Neural cell (in vitro differentiated cells): ENCODE data around the gene MRPS18A. TPM values are rescaled to one million over a fixed set of nuclear protein-coding genes. Genes with fewer than 3 reads are reported as not detected.

Experiments
- H2AFZ ChIP-seq: fragments of 200-600, 300-800 bp; sonication (generic), shearing (Covaris generic); 2 replicates; pipeline ENCODE4 v1.6.0; 2014; ENCODE audit warnings: low read depth, mild to moderate bottlenecking, antibody characterized with exemption, low read length, moderate library complexity
- H3F3A ChIP-seq: fragments of 200-600 bp; shearing (Covaris generic); 2 replicates; pipeline ENCODE4 v1.6.1; 2016; ENCODE audit warnings: mild to moderate bottlenecking, moderate library complexity, mixed read lengths, antibody characterized with exemption, low read length; ENCODE audit not compliant: insufficient read depth, poor library complexity, severe bottlenecking
- H3K27ac ChIP-seq: fragments of 200-600, 300-800 bp; sonication (generic), shearing (Covaris generic); 2 replicates; pipeline ENCODE4 v1.5.1; 2014; ENCODE audit warnings: mild to moderate bottlenecking, low read length, moderate library complexity
- H3K27me3 ChIP-seq: fragments of 300-800, 200-600 bp; sonication (generic), shearing (Covaris generic); 2 replicates; pipeline ENCODE4 v1.6.0; 2014; ENCODE audit warnings: mild to moderate bottlenecking, low read depth, low read length, moderate library complexity; ENCODE audit not compliant: insufficient read depth
- H3K36me3 ChIP-seq: fragments of 300-800, 200-600 bp; sonication (generic), shearing (Covaris generic); 2 replicates; pipeline ENCODE4 v1.5.1; 2014; ENCODE audit warnings: mild to moderate bottlenecking, antibody characterized with exemption, low read length, moderate library complexity; ENCODE audit not compliant: insufficient read depth
- H3K4me2 ChIP-seq: fragments of 300-800, 200-600 bp; sonication (generic), shearing (Covaris generic); 2 replicates; pipeline ENCODE4 v1.6.0; 2014; ENCODE audit warnings: mild to moderate bottlenecking, low read length
- H3K4me3 ChIP-seq: fragments of 300-800, 200-600 bp; sonication (generic), shearing (Covaris generic); 2 replicates; pipeline ENCODE4 v1.5.1; 2014; ENCODE audit warnings: mild to moderate bottlenecking, low read length, moderate library complexity
- H3K79me2 ChIP-seq: fragments of 200-600 bp; shearing (Covaris generic); replicated peaks from 2 replicates; pipeline ENCODE4 v1.6.0; 2014; ENCODE audit warnings: mild to moderate bottlenecking, low read length, moderate library complexity; ENCODE audit not compliant: insufficient read depth
- H3K9ac ChIP-seq: fragments of 300-800, 200-600 bp; sonication (generic), shearing (Covaris generic); 2 replicates; pipeline ENCODE4 v1.6.1; 2016; ENCODE audit warnings: mild to moderate bottlenecking, low read length, mixed read lengths
- H3K9me2 ChIP-seq: fragments of 200-600 bp; shearing (Covaris generic); 2 replicates; pipeline ENCODE4 v1.6.1; 2016; ENCODE audit warnings: mild to moderate bottlenecking, low read length, mixed read lengths; ENCODE audit not compliant: insufficient read depth
- H3K9me3 ChIP-seq: fragments of 200-600, 300-800 bp; sonication (generic), shearing (Covaris generic); 2 replicates; pipeline ENCODE4 v1.6.1; 2016; ENCODE audit warnings: mild to moderate bottlenecking, mixed run types, low read length, moderate library complexity, mixed read lengths
- H4K20me1 ChIP-seq: fragments of 200-600 bp; shearing (Covaris generic); 2 replicates; pipeline ENCODE4 v1.6.1; 2016; ENCODE audit warnings: mild to moderate bottlenecking, mixed run types; ENCODE audit not compliant: insufficient read depth
- EP300 ChIP-seq: fragments of 450-650 bp; conservative IDR thresholded peaks from 2 replicates; pipeline ENCODE4 v1.6.1; 2014; ENCODE audit warnings: antibody characterized with exemption, mild to moderate bottlenecking, moderate library complexity; ENCODE audit not compliant: poor library complexity, severe bottlenecking
- EZH2 ChIP-seq: fragments of 200-600, 300-800 bp; shearing (Covaris generic), sonication (generic); IDR thresholded peaks from 2 replicates; pipeline ENCODE4 v1.6.1; 2014; ENCODE audit warnings: antibody characterized with exemption, low read length, borderline replicate concordance, mild to moderate bottlenecking; ENCODE audit not compliant: insufficient read depth, poor library complexity, severe bottlenecking
- MXI1 ChIP-seq: fragments of 450-650 bp; conservative IDR thresholded peaks from 2 replicates; pipeline ENCODE4 v1.6.1; 2014; ENCODE audit warnings: antibody characterized with exemption, mild to moderate bottlenecking; ENCODE audit not compliant: poor library complexity, severe bottlenecking
- POLR2AphosphoS5 ChIP-seq: IDR thresholded peaks from 2 replicates; pipeline ENCODE4 v1.6.1; 2012
- RAD21 ChIP-seq: fragments of 450-650 bp; conservative IDR thresholded peaks from 2 replicates; pipeline ENCODE4 v1.6.1; 2014; ENCODE audit warnings: antibody characterized with exemption, mild to moderate bottlenecking, moderate library complexity
- SMC3 ChIP-seq: fragments of 450-650 bp; conservative IDR thresholded peaks from 2 replicates; pipeline ENCODE4 v1.6.1; 2014; ENCODE audit warnings: antibody characterized with exemption, mild to moderate bottlenecking, moderate library complexity; ENCODE audit not compliant: poor library complexity
- TAF1 ChIP-seq: IDR thresholded peaks from 2 replicates; pipeline ENCODE4 v1.6.1; 2012; ENCODE audit warnings: low read depth
- polyA plus RNA-seq: library from polyadenylated mRNA; depleted of rRNA; stranded (reverse); fragments of >200 nt; gene quantifications from 2 replicates; pipeline ENCODE4 v1.2.3, GENCODE V29; 2014
- TF ChIP-seq, protein P1 (sequence below): fragments of 450-650 bp; IDR thresholded peaks from 2 replicates; pipeline ENCODE4 v1.5.1; 2014; ENCODE audit warnings: antibody characterized with exemption, mild to moderate bottlenecking, moderate library complexity; ENCODE audit not compliant: poor library complexity, severe bottlenecking
- TF ChIP-seq, protein P2 (sequence below): IDR thresholded peaks from 2 replicates; pipeline ENCODE4 v1.6.1; 2012; ENCODE audit warnings: borderline replicate concordance

Gene MRPS18A
- polyA plus RNA-seq, 1 donor from 2014 or later, result 39.6 TPM

DNA sequence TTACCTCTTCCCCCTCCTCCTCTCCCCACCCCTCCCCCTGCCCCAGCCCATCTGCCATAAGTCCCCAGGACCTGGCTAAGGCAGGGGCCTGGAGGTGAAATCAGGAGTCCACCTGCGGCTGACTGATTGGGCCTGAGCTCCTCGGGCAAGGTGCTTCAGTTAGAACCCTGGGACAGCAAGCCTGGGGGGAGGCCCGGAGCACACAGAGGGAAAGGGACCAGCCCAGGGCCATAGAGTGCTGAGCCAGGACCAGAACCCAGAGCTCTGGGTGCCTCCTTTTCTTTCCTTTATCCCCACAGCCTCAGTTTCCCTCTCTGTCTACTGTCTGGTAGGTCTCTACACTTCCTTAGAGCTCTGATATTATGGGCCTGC lies 46.7 kb upstream of the MRPS18A start:
- Histone ChIP-seq H4K20me1 (no peaks in the 10 kb centered on the region), H3K9me3 (peaks cover 2% of the 10 kb centered on the region), H3K27me3 (no peaks in the 10 kb centered on the region), H3K79me2 (no peaks in the 10 kb centered on the region), H3K36me3 (no peaks in the 10 kb centered on the region), H3K9ac (no peak overlapping the region), H3F3A (no peaks in the 10 kb centered on the region), H3K4me2 (no peak overlapping the region), H3K4me3 (no peak overlapping the region), H3K27ac (no peak overlapping the region), H3K9me2 (no peaks in the 10 kb centered on the region), H2AFZ (no peak overlapping the region)
- TF ChIP-seq RAD21 (no peak), EZH2 (no peak)

DNA sequence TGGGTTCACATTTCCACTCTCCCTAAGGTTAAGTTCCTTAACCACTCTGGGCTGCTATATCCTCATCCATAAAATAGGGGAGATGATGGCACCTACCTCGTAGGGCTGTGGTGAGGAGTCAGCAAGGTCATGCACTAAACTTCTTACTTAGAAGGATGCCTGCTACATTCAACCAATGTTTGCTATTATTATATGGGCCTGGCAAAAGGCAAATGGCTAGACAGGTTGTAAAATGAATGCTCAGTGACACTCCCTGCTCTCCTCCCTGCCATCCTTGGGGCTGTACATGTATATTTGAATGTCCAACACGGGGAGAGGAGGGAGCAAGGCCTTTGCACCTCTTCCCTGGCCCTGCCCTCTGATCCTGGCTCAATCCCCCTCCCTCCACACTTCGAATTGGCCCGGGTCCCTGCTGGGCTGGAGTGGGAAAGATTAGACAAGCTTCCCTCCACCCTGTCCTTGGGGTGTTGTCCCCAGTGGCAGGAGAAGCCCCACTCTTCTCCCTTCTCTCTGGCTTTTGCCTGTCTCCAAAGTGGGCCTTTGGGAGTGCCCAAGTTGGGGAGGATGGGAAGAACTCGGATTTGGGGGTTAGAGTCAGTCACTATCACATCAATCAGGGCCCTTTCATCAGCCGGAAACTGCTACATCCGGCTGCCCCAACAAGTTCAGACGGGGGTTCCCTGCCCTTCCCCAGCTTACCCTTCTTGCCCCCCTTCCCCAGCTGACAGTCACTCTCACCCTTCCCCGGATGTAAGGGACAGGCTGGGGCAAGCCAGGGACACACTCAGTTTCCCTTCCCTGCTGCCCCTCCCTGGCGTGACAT lies 46.1 kb upstream of the MRPS18A start:
- Histone ChIP-seq H3K27ac (no peak overlapping the region), H3K9me3 (peaks cover 2% of the 10 kb centered on the region), H3F3A (no peaks in the 10 kb centered on the region), H3K9me2 (no peaks in the 10 kb centered on the region), H3K79me2 (no peaks in the 10 kb centered on the region), H3K36me3 (no peaks in the 10 kb centered on the region), H4K20me1 (no peaks in the 10 kb centered on the region), H3K27me3 (no peaks in the 10 kb centered on the region), H3K9ac (no peak overlapping the region), H2AFZ (no peak overlapping the region), H3K4me3 (no peak overlapping the region), H3K4me2 (no peak overlapping the region)
- TF ChIP-seq, protein P1, sequence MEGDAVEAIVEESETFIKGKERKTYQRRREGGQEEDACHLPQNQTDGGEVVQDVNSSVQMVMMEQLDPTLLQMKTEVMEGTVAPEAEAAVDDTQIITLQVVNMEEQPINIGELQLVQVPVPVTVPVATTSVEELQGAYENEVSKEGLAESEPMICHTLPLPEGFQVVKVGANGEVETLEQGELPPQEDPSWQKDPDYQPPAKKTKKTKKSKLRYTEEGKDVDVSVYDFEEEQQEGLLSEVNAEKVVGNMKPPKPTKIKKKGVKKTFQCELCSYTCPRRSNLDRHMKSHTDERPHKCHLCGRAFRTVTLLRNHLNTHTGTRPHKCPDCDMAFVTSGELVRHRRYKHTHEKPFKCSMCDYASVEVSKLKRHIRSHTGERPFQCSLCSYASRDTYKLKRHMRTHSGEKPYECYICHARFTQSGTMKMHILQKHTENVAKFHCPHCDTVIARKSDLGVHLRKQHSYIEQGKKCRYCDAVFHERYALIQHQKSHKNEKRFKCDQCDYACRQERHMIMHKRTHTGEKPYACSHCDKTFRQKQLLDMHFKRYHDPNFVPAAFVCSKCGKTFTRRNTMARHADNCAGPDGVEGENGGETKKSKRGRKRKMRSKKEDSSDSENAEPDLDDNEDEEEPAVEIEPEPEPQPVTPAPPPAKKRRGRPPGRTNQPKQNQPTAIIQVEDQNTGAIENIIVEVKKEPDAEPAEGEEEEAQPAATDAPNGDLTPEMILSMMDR, result no peak
- no peak for TF ChIP-seq POLR2AphosphoS5
- TF ChIP-seq MXI1, result no peak
- TF ChIP-seq, protein P2, sequence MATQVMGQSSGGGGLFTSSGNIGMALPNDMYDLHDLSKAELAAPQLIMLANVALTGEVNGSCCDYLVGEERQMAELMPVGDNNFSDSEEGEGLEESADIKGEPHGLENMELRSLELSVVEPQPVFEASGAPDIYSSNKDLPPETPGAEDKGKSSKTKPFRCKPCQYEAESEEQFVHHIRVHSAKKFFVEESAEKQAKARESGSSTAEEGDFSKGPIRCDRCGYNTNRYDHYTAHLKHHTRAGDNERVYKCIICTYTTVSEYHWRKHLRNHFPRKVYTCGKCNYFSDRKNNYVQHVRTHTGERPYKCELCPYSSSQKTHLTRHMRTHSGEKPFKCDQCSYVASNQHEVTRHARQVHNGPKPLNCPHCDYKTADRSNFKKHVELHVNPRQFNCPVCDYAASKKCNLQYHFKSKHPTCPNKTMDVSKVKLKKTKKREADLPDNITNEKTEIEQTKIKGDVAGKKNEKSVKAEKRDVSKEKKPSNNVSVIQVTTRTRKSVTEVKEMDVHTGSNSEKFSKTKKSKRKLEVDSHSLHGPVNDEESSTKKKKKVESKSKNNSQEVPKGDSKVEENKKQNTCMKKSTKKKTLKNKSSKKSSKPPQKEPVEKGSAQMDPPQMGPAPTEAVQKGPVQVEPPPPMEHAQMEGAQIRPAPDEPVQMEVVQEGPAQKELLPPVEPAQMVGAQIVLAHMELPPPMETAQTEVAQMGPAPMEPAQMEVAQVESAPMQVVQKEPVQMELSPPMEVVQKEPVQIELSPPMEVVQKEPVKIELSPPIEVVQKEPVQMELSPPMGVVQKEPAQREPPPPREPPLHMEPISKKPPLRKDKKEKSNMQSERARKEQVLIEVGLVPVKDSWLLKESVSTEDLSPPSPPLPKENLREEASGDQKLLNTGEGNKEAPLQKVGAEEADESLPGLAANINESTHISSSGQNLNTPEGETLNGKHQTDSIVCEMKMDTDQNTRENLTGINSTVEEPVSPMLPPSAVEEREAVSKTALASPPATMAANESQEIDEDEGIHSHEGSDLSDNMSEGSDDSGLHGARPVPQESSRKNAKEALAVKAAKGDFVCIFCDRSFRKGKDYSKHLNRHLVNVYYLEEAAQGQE, result no peak
- TF ChIP-seq SMC3, result no peak
- TF ChIP-seq EZH2, result no peak
- no peak for TF ChIP-seq EP300
- no peak for TF ChIP-seq RAD21
- no peak for TF ChIP-seq TAF1
